Gastrocnemius medialis (tissue), 4 donors: ENCODE results near the gene PTPMT1.
"Not testable (repeated sequence)": the region's sequence is repeated elsewhere in the genome, so short reads cannot be mapped to it uniquely, and the experiment has no call there.

Source experiments
- POLR2A ChIP-seq, 2 donors: fragments of 450-650 bp; IDR thresholded peaks; one replicate each; pipeline ENCODE4 v1.6.1; 2017; ENCODE audit warnings: antibody characterized with exemption in 2 of 2, mild to moderate bottlenecking in 2 of 2, moderate library complexity in 2 of 2
- TF ChIP-seq, protein P1 (sequence below), 5 experiments: fragments of 450-650 bp in 3 of 5; fragments of 200-600 bp in 2 of 5; sonication (generic) in 2 of 5; IDR thresholded peaks in 4 of 5; conservative IDR thresholded peaks in 1 of 5; 1 replicate in 4 of 5; 2 replicates in 1 of 5; pipeline ENCODE4 v1.5.1; 2016 to 2019; ENCODE audit warnings: antibody characterized with exemption in 5 of 5, mild to moderate bottlenecking in 3 of 5, moderate library complexity in 3 of 5

DNA sequence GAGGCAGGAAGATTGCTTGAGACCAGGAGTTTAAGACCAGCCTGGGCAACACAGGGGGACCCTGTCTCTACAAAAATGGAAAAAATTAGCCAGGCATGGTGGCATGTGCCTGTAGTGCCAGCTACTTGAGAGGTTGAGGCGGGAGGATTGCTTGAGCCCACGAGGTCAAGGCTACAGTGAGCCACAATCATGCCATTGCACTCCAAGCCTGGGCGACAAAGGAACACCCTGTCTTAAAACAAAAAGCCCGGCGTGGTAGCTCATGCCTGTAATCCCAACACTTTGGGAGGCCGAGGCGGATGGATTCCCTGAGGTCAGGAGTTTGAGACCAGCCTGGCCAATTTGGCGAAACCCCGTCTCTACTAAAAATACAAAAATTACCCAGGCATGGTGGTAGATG, 34.7 kb upstream of the PTPMT1 start:
- TF ChIP-seq, protein P1, sequence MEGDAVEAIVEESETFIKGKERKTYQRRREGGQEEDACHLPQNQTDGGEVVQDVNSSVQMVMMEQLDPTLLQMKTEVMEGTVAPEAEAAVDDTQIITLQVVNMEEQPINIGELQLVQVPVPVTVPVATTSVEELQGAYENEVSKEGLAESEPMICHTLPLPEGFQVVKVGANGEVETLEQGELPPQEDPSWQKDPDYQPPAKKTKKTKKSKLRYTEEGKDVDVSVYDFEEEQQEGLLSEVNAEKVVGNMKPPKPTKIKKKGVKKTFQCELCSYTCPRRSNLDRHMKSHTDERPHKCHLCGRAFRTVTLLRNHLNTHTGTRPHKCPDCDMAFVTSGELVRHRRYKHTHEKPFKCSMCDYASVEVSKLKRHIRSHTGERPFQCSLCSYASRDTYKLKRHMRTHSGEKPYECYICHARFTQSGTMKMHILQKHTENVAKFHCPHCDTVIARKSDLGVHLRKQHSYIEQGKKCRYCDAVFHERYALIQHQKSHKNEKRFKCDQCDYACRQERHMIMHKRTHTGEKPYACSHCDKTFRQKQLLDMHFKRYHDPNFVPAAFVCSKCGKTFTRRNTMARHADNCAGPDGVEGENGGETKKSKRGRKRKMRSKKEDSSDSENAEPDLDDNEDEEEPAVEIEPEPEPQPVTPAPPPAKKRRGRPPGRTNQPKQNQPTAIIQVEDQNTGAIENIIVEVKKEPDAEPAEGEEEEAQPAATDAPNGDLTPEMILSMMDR (IDR thresholded peaks at IDR 0.05 in 4 of 5, conservative IDR thresholded peaks at IDR 0.05 in 1 of 5), result not testable (repeated sequence)
- not testable (repeated sequence) for TF ChIP-seq POLR2A (IDR thresholded peaks at IDR 0.05)
